ENCODE measurements around the gene KAZN.

Gene KAZN

DNA sequence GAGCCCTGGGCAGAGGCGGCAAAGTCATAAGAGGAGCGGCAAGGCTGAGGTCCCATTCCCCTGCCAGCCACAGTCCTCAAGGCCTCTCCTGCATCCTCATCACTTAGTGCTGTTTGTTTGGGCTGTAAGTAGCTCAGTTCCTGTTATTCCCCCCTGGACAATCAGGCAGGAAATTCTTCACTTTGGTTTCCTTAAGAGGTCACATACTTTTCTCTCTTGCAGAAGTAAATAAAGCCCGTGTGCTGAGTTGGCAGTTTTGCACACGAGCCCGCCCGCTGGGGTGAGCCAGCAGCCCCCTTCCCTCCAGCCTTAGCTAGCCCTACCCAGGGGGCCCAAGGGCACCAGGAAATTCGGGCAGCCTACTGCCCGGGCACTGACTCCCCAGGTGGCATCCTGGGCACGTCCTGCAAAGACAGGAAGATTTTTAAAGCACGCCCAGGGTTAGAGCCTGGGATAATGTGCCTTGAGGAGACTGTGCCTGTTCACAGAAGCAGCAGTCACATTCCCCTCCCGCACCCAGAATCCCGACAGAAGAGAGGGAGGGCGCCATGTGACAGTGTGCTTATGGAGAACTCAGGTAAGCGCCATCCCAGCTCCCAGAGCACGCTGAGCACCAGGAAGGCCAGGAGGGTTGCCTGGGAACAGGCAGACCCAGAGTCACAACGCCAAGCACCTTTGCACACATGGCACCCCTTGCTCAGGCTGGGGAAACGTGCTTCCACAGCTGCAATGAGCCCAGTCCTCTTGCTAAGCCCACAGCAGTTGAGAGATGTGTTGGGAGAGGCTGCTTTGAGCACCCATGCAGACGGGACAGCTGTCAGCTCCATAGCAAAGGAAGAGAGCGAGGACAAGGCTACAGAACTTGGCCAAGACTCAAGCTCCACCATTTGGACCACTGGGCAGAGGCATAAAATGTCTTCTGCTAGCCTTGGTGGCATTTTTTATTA lies 410.6 kb downstream of the KAZN start:
- Histone ChIP-seq H3K9ac (ENCODE audit: low read length) (no peak overlapping the region), H3K4me1 (ENCODE audit: insufficient read depth, low read length, severe bottlenecking) (peaks cover 8% of the 10 kb centered on the region), H3K79me2 (ENCODE audit: insufficient read depth, low read length) (no peaks in the 10 kb centered on the region), H2AFZ (ENCODE audit: low read length) (no peak overlapping the region), H3K36me3 (ENCODE audit: insufficient read depth, low read length) (no peaks in the 10 kb centered on the region), H3K4me3 (ENCODE audit: low read depth, low read length, poor library complexity, severe bottlenecking) (no peak overlapping the region), H4K20me1 (ENCODE audit: insufficient read depth, low read length) (no peaks in the 10 kb centered on the region), H3K9me2 (ENCODE audit: low read depth, low read length) (no peaks in the 10 kb centered on the region), H3K9me3 (ENCODE audit: low read length) (no peaks in the 10 kb centered on the region), H3F3A (ENCODE audit: insufficient read depth, low read length) (no peaks in the 10 kb centered on the region), H3K4me2 (ENCODE audit: low read length) (no peak overlapping the region), H3K27me3 (ENCODE audit: insufficient read depth, low read length) (0 out of 2 replicates have a peak, but pooled peaks cover 9% of the 10 kb centered on the region), H3K27ac (ENCODE audit: low read depth, low read length, poor library complexity, severe bottlenecking) (no peak overlapping the region)
- TF ChIP-seq, protein P1, sequence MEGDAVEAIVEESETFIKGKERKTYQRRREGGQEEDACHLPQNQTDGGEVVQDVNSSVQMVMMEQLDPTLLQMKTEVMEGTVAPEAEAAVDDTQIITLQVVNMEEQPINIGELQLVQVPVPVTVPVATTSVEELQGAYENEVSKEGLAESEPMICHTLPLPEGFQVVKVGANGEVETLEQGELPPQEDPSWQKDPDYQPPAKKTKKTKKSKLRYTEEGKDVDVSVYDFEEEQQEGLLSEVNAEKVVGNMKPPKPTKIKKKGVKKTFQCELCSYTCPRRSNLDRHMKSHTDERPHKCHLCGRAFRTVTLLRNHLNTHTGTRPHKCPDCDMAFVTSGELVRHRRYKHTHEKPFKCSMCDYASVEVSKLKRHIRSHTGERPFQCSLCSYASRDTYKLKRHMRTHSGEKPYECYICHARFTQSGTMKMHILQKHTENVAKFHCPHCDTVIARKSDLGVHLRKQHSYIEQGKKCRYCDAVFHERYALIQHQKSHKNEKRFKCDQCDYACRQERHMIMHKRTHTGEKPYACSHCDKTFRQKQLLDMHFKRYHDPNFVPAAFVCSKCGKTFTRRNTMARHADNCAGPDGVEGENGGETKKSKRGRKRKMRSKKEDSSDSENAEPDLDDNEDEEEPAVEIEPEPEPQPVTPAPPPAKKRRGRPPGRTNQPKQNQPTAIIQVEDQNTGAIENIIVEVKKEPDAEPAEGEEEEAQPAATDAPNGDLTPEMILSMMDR (IDR thresholded peaks at IDR 0.05; ENCODE audit: low read length) = no peak
- no peak for TF ChIP-seq EZH2 (IDR thresholded peaks at IDR 0.05; ENCODE audit: borderline replicate concordance, low read length)

DNA sequence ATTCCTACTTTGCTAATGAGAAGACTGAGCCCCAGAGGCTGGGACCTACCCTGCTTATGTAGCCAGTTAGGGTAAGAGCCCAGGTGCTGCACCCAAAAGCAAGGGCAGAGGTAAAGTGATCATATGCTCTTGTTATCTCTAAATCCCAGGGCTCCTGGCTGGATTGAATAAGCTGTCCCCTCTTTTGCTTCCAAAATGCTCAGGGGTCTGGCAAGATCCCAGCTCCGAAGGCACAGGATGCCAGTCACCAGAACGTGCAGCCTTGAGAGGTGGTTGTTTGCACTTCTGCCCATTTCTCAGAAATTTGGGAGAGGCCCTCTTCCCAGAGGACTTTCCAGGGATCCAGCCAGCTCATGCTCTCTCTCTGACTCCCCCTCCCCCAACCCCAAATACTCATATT lies 412.7 kb downstream of the KAZN start:
- Histone ChIP-seq H3K4me3 (ENCODE audit: low read depth, low read length, poor library complexity, severe bottlenecking) (no peak overlapping the region), H3K9ac (ENCODE audit: low read length) (no peak overlapping the region), H3F3A (ENCODE audit: insufficient read depth, low read length) (no peaks in the 10 kb centered on the region), H3K36me3 (ENCODE audit: insufficient read depth, low read length) (no peaks in the 10 kb centered on the region), H3K27ac (ENCODE audit: low read depth, low read length, poor library complexity, severe bottlenecking) (no peak overlapping the region), H3K9me3 (ENCODE audit: low read length) (no peaks in the 10 kb centered on the region), H3K79me2 (ENCODE audit: insufficient read depth, low read length) (no peaks in the 10 kb centered on the region), H3K4me2 (ENCODE audit: low read length) (no peak overlapping the region), H4K20me1 (ENCODE audit: insufficient read depth, low read length) (no peaks in the 10 kb centered on the region), H3K4me1 (ENCODE audit: insufficient read depth, low read length, severe bottlenecking) (no peaks in the 10 kb centered on the region), H3K9me2 (ENCODE audit: low read depth, low read length) (no peaks in the 10 kb centered on the region), H3K27me3 (ENCODE audit: insufficient read depth, low read length) (0 out of 2 replicates have a peak, but pooled peaks cover 9% of the 10 kb centered on the region), H2AFZ (ENCODE audit: low read length) (no peak overlapping the region)
- TF ChIP-seq EZH2 (IDR thresholded peaks at IDR 0.05; ENCODE audit: borderline replicate concordance, low read length) = no peak
- TF ChIP-seq, protein P1 (IDR thresholded peaks at IDR 0.05; ENCODE audit: low read length) = no peak

DNA sequence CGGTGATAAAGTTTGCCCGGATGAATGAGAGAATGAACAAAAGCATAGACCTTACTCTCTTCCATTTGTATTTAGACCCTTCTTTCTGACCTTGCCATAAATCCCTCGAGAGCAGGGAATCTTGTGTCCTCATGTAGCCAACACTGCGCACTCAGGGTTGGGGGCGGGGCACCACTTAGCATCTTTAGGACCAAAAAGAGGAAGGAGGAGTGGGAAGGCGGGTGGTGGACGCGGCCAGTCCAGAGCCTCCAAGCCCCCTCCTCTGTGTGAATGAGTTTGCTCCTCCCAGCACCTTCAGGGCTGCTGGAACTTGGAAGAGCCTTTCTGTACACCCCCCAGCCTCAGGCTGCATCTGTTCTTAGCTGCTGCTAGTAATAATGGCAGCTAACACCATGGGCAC lies 413.2 kb downstream of the KAZN start:
- H3K9ac ChIP-seq (ENCODE audit: low read length) = no peak overlapping the region
- no peak overlapping the region for H3K4me2 ChIP-seq (ENCODE audit: low read length)
- H3K79me2 ChIP-seq (ENCODE audit: insufficient read depth, low read length) = no peaks in the 10 kb centered on the region
- H3K9me2 ChIP-seq (ENCODE audit: low read depth, low read length) = no peaks in the 10 kb centered on the region
- TF ChIP-seq, protein P1 (IDR thresholded peaks at IDR 0.05; ENCODE audit: low read length) = no peak
- TF ChIP-seq EZH2 (IDR thresholded peaks at IDR 0.05; ENCODE audit: borderline replicate concordance, low read length) = no peak
- H4K20me1 ChIP-seq (ENCODE audit: insufficient read depth, low read length) = no peaks in the 10 kb centered on the region
- no peaks in the 10 kb centered on the region for H3K4me1 ChIP-seq (ENCODE audit: insufficient read depth, low read length, severe bottlenecking)
- 0 out of 2 replicates have a peak, but pooled peaks cover 11% of the 10 kb centered on the region for H3K27me3 ChIP-seq (ENCODE audit: insufficient read depth, low read length)
- no peak overlapping the region for H2AFZ ChIP-seq (ENCODE audit: low read length)
- no peaks in the 10 kb centered on the region for H3K36me3 ChIP-seq (ENCODE audit: insufficient read depth, low read length)
- no peaks in the 10 kb centered on the region for H3F3A ChIP-seq (ENCODE audit: insufficient read depth, low read length)
- no peaks in the 10 kb centered on the region for H3K9me3 ChIP-seq (ENCODE audit: low read length)
- no peak overlapping the region for H3K27ac ChIP-seq (ENCODE audit: low read depth, low read length, poor library complexity, severe bottlenecking)
- no peak overlapping the region for H3K4me3 ChIP-seq (ENCODE audit: low read depth, low read length, poor library complexity, severe bottlenecking)
